WERI-Rb-1 (cell line): ENCODE results near the gene C5orf63.

Experiments
- DNase-seq: peaks from one replicate; pipeline ENCODE4 v3.0.0-alpha.2; 2020
- H3K27ac ChIP-seq: fragments of 250-450 bp; sonication (Bioruptor Pico); 2 replicates; pipeline ENCODE4 v1.5.1; 2020; ENCODE audit warnings: mild to moderate bottlenecking, moderate library complexity
- H3K27me3 ChIP-seq: fragments of 250-450 bp; sonication (Bioruptor Pico); 2 replicates; pipeline ENCODE4 v1.5.1; 2021; ENCODE audit warnings: mild to moderate bottlenecking, low read depth, moderate library complexity; ENCODE audit not compliant: insufficient read depth, severe bottlenecking
- H3K36me3 ChIP-seq: fragments of 250-450 bp; sonication (Bioruptor Pico); 2 replicates; pipeline ENCODE4 v1.5.1; 2020; ENCODE audit warnings: mild to moderate bottlenecking, moderate library complexity
- H3K4me3 ChIP-seq: 2 replicates; pipeline ENCODE4 v1.5.1; 2011; ENCODE audit warnings: low read depth, mild to moderate bottlenecking, control low read depth, low read length
- H3K9me3 ChIP-seq: fragments of 250-450 bp; sonication (Bioruptor Pico); 2 replicates; pipeline ENCODE4 v1.5.1; 2021; ENCODE audit warnings: mild to moderate bottlenecking, moderate library complexity; ENCODE audit not compliant: severe bottlenecking
- CTCF ChIP-seq: IDR thresholded peaks from 2 replicates; pipeline ENCODE4 v1.5.1; 2011; ENCODE audit warnings: low read depth, mild to moderate bottlenecking, control low read depth, inconsistent platforms, low read length

Gene C5orf63

GRCh38 chr5:127040796-127041520, 32.3 kb downstream of the C5orf63 start:
- H3K27ac ChIP-seq = no peak overlapping the region

GRCh38 chr5:127038550-127038949, 34.8 kb downstream of the C5orf63 start:
- no peak for TF ChIP-seq CTCF
- no peak overlapping the region for H3K4me3 ChIP-seq

More at GRCh38 chr5:127040796-127041520, 32.3 kb downstream of the C5orf63 start:
- Histone ChIP-seq H3K36me3 (no peaks in the 10 kb centered on the region), H3K27me3 (no peaks in the 10 kb centered on the region), H3K4me3 (no peak overlapping the region), H3K9me3 (no peaks in the 10 kb centered on the region)
- no peak for DNase-seq
- TF ChIP-seq CTCF = no peak

GRCh38 chr5:127031863-127032232, 41.5 kb downstream of the C5orf63 start:
- no peak overlapping the region for H3K27ac ChIP-seq
- TF ChIP-seq CTCF = no peak
- no peak for DNase-seq
- H3K4me3 ChIP-seq = no peak overlapping the region
- H3K9me3 ChIP-seq = no peaks in the 10 kb centered on the region
- no peaks in the 10 kb centered on the region for H3K27me3 ChIP-seq
- H3K36me3 ChIP-seq = no peaks in the 10 kb centered on the region

More at GRCh38 chr5:127038550-127038949, 34.8 kb downstream of the C5orf63 start:
- H3K27ac ChIP-seq = no peak overlapping the region
- H3K27me3 ChIP-seq = no peaks in the 10 kb centered on the region
- H3K9me3 ChIP-seq = no peaks in the 10 kb centered on the region
- H3K36me3 ChIP-seq = no peaks in the 10 kb centered on the region
- DNase-seq = no peak

GRCh38 chr5:127031147-127031862, 42.0 kb downstream of the C5orf63 start:
- peak overlapping the region; percentile 74 for H3K27ac ChIP-seq
- DNase-seq = no peak
- TF ChIP-seq CTCF = no peak
- no peaks in the 10 kb centered on the region for H3K27me3 ChIP-seq
- no peaks in the 10 kb centered on the region for H3K9me3 ChIP-seq
- H3K4me3 ChIP-seq = peak overlapping the region; percentile 80
- H3K36me3 ChIP-seq = no peaks in the 10 kb centered on the region

- Histone ChIP-seq H3K27ac (peak within 1 kb of the TSS; percentile 77), H3K27me3 (no peaks in the 10 kb centered on the region), H3K9me3 (no peaks in the 10 kb centered on the region), H3K4me3 (peak within 1 kb of the TSS; percentile 80), H3K36me3 (no peaks in the 10 kb centered on the region)
- peak; percentile 29 for TF ChIP-seq CTCF
- DNase-seq = peak; percentile 96
Observed at GRCh38 chr5:127030259-127031146, 42.8 kb downstream of the C5orf63 start, which contains the start of gene MARCHF3. TSS of gene MARCHF3 (minus strand) at chr5:127030558. CDS start at chr5:126918171, 112,387 bp downstream.
